Esophagus muscularis mucosa (tissue), 4 donors: ENCODE data around the gene GNPTG. TPM values are rescaled to one million over a fixed set of nuclear protein-coding genes. Genes with fewer than 3 reads are reported as not detected.

Experiments used
- DNase-seq: peaks from one replicate; pipeline ENCODE4 v3.0.0-alpha.2; 2017; ENCODE audit errors: extremely low spot score
- H3K27ac ChIP-seq, 4 donors: fragments of 200-600 bp; sonication (generic); replicated peaks in 1 of 4; 1 replicate in 3 of 4; 2 replicates in 1 of 4; pipeline ENCODE4 v1.5.1; 2016 to 2019; ENCODE audit warnings: mild to moderate bottlenecking in 1 of 4
- H3K27me3 ChIP-seq, 4 donors: fragments of 200-600 bp; sonication (generic); one replicate each; pipeline versions ENCODE4 v1.5.1 to v1.6.0; 2016 to 2019
- H3K36me3 ChIP-seq, 4 donors: fragments of 200-600 bp; sonication (generic); one replicate each; pipeline ENCODE4 v1.5.1; 2016 to 2019
- H3K4me1 ChIP-seq, 4 donors: fragments of 200-600 bp; sonication (generic); one replicate each; pipeline ENCODE4 v1.5.1; 2016 to 2019
- H3K4me3 ChIP-seq, 4 donors: fragments of 200-600 bp; sonication (generic); 1 replicate in 2 of 4; 2 replicates in 2 of 4; pipeline ENCODE4 v1.5.1; 2016 to 2019; ENCODE audit warnings: mild to moderate bottlenecking in 4 of 4, moderate library complexity in 1 of 4
- H3K9me3 ChIP-seq, 4 donors: fragments of 200-600 bp; sonication (generic); 1 replicate in 3 of 4; 2 replicates in 1 of 4; pipeline ENCODE4 v1.5.1; 2016 to 2019
- EP300 ChIP-seq: sonication (generic); formaldehyde crosslinking; IDR thresholded peaks from one replicate; pipeline ENCODE4 v1.6.1; 2017; ENCODE audit warnings: antibody characterized with exemption
- POLR2A ChIP-seq: fragments of 450-650 bp; IDR thresholded peaks from one replicate; pipeline ENCODE4 v1.6.1; 2017; ENCODE audit warnings: antibody characterized with exemption, moderate library complexity, mild to moderate bottlenecking, low read depth
- POLR2AphosphoS5 ChIP-seq, 2 donors: sonication (generic); formaldehyde crosslinking; IDR thresholded peaks; one replicate each; pipeline ENCODE4 v1.6.1; 2017; ENCODE audit warnings: antibody characterized with exemption in 2 of 2
- WGBS: methylation state at CpG from one replicate; pipeline ENCODE4 v1.1.5; 2018; 5-methylcytosine and 5-hydroxymethylcytosine counted together
- intact Hi-C: fragments of 100-400 bp; cut with DNase I; formaldehyde crosslinking; loops from one replicate; pipeline ENCODE4 v1.15.1; 2023
- total RNA-seq, 4 donors: library from RNA; depleted of rRNA; stranded (reverse); fragments of >200 nt; gene quantifications; one replicate each; pipeline versions ENCODE4 v1.1.0 to v1.2.1, GENCODE V29; 2016
- TF ChIP-seq, protein P1 (sequence below), 3 experiments: fragments of 200-600 bp in 2 of 3; fragments of 450-650 bp in 1 of 3; sonication (generic) in 2 of 3; IDR thresholded peaks; one replicate each; pipeline ENCODE4 v1.5.1; 2017 to 2019; ENCODE audit warnings: antibody characterized with exemption in 3 of 3, mild to moderate bottlenecking in 2 of 3, moderate library complexity in 1 of 3

The GNPTG gene
- total RNA-seq, 4 donors from 2014 or later, result 54.4 to 70.5 (median 61.1) TPM

DNA sequence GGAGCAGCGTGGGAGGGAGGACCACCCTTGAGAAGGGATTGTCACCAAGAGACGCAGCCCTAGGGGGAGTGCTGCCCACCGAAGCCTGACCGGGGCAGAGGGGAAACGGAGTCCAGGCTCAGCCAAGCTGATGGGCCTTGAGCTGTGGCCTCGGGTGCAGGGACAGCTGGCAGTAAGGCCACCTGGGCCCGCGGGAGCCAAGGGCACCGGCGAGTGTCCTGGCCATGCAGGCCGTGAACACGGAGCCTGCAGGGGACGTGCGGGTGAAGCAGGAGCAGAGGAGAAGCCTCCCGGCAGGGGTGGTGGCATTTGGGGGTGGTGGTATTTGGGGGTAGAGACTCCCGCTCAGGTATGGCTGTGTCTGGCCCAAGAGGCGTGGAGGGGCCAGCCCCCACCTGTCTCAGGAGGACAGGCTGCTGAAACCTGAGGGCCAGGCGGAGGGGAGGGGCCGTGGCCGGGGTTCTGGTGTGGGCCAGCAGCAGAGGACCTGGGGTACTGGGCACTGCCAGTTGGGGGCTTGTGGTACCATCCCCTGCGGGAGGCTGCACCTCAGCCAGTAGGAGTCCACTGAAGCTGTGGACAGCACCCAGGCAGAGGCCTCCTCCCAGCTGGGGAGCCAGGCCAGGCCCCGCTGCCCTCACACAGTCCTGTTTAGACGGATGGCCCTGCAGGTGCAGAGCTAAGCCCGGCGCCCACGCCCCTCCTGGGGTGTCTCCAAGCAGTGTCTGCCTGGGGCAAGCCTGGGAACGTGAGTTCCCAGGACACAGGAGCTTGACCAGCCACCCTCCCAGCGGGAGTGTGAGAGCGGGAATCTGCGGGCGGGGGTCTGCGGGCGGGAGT is 4.5 kb downstream of the GNPTG start:
- 90% methylated on average over 6 of the region's 33 CpGs for WGBS
- Histone ChIP-seq H3K4me3 (no peak overlapping the region), H3K4me1 (peaks cover 17 to 57% (median 37%) of the 10 kb centered on the region in 4 donors), H3K9me3 (no peaks in the 10 kb centered on the region), H3K27ac (no peak overlapping the region), H3K27me3 (no peaks in the 10 kb centered on the region), H3K36me3 (peaks cover 0 to 35% (median 26%) of the 10 kb centered on the region in 4 donors)
- intact Hi-C loops, result no loop called here
- TF ChIP-seq EP300 (no peak), POLR2AphosphoS5 (IDR thresholded peaks at IDR 0.05) (no peak), POLR2A (no peak)
- TF ChIP-seq, protein P1, sequence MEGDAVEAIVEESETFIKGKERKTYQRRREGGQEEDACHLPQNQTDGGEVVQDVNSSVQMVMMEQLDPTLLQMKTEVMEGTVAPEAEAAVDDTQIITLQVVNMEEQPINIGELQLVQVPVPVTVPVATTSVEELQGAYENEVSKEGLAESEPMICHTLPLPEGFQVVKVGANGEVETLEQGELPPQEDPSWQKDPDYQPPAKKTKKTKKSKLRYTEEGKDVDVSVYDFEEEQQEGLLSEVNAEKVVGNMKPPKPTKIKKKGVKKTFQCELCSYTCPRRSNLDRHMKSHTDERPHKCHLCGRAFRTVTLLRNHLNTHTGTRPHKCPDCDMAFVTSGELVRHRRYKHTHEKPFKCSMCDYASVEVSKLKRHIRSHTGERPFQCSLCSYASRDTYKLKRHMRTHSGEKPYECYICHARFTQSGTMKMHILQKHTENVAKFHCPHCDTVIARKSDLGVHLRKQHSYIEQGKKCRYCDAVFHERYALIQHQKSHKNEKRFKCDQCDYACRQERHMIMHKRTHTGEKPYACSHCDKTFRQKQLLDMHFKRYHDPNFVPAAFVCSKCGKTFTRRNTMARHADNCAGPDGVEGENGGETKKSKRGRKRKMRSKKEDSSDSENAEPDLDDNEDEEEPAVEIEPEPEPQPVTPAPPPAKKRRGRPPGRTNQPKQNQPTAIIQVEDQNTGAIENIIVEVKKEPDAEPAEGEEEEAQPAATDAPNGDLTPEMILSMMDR (IDR thresholded peaks at IDR 0.05), result no peak
- no peak for DNase-seq

DNA sequence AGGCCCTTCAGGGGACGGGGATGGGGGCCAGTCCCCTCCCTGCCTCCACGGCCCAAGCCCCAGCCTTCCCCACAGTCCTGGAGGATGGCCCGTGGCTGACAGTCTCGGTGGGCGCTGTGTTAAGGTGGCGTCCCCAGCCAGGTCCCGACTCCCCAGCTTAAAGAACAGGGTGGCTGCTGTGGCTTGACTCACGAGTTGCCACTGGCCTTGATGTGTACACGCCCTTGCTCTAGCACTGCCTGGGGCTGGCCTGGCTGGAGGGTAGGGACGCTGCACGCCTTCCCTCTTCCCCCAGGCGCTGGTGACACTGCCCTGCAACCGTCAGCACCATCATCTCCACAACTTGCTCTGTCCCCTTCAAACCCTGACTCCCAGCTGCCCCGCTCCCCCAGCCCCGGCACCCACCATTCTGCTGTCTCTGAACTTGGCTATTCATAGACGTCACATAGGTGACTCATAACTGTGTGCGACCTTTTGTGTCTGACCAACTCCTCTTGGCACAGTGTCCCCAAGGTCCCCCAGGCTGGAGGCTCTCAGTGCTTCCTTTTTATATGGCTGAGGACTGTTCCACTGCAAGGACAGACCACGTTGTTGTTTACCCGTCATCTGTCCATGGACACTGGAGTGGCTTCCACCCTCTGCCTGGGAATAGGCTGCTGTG is 6.3 kb downstream of the GNPTG start:
- H3K36me3 ChIP-seq, result peaks cover 14 to 52% (median 44%) of the 10 kb centered on the region in 4 donors
- no peaks in the 10 kb centered on the region for H3K27me3 ChIP-seq
- DNase-seq, result no peak
- intact Hi-C loops, result no loop called here
- TF ChIP-seq, protein P1 (IDR thresholded peaks at IDR 0.05), result no peak
- TF ChIP-seq POLR2AphosphoS5 (IDR thresholded peaks at IDR 0.05), result no peak
- no peak for TF ChIP-seq EP300
- no peak for TF ChIP-seq POLR2A
- peaks cover 9 to 45% (median 26%) of the 10 kb centered on the region in 4 donors for H3K4me1 ChIP-seq
- no peak overlapping the region for H3K27ac ChIP-seq
- WGBS, result 82% methylated on average over 11 of the region's 19 CpGs
- no peak overlapping the region for H3K4me3 ChIP-seq
- no peaks in the 10 kb centered on the region for H3K9me3 ChIP-seq

DNA sequence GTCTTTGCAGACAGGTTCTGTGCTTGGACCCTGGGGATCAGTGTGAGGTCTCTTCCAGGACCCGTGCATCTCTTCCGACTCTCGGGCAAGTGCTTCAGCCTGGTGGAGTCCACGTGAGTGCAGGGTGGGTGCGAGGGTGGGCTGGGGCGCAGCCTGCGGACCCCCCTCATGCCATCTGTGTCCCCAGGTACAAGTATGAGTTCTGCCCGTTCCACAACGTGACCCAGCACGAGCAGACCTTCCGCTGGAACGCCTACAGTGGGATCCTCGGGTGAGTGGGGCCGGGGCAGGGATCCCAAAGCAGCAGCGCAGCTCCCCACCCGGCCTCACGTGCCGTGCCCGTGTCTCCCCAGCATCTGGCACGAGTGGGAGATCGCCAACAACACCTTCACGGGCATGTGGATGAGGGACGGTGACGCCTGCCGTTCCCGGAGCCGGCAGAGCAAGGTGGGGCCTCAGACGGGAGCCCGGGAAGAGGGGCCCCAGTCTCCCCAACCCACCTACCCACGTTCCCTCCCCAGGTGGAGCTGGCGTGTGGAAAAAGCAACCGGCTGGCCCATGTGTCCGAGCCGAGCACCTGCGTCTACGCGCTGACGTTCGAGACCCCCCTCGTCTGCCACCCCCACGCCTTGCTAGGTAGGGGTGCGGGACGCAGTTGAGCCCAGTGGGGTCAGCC is 10.1 kb downstream of the GNPTG start:
- DNase-seq, result no peak
- H3K4me1 ChIP-seq, result peaks cover 0 to 10% (median 0%) of the 10 kb centered on the region in 4 donors
- peaks cover 38 to 90% (median 79%) of the 10 kb centered on the region in 4 donors for H3K36me3 ChIP-seq
- H3K9me3 ChIP-seq, result no peaks in the 10 kb centered on the region
- TF ChIP-seq POLR2AphosphoS5 (IDR thresholded peaks at IDR 0.05), result no peak
- no peak for TF ChIP-seq EP300
- TF ChIP-seq POLR2A, result no peak
- TF ChIP-seq, protein P1 (IDR thresholded peaks at IDR 0.05), result no peak
- 95% methylated on average over 25 of the region's 43 CpGs for WGBS
- intact Hi-C loops, result no loop called here
- no peaks in the 10 kb centered on the region for H3K27me3 ChIP-seq
- no peak overlapping the region for H3K27ac ChIP-seq
- H3K4me3 ChIP-seq, result no peak overlapping the region

DNA sequence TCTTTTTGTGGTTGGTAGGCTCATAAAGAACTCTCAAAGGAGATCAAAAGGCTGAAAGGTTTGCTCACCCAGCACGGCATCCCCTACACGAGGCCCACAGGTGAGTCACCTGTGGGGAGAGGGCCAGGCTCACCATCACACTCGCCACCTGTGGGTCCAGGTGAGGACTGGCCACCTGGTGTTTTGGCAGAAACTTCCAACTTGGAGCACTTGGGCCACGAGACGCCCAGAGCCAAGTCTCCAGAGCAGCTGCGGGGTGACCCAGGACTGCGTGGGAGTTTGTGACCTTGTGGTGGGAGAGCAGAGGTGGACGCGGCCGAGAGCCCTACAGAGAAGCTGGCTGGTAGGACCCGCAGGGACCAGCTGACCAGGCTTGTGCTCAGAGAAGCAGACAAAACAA is 11.1 kb downstream of the GNPTG start:
- Histone ChIP-seq H3K4me1 (peaks cover 0 to 5% (median 0%) of the 10 kb centered on the region in 4 donors), H3K27ac (no peak overlapping the region), H3K36me3 (peaks cover 43 to 98% (median 87%) of the 10 kb centered on the region in 4 donors), H3K27me3 (no peaks in the 10 kb centered on the region), H3K4me3 (no peak overlapping the region), H3K9me3 (no peaks in the 10 kb centered on the region)
- no peak for DNase-seq
- intact Hi-C loops, result no loop called here
- TF ChIP-seq POLR2AphosphoS5 (IDR thresholded peaks at IDR 0.05) (no peak), POLR2A (no peak), EP300 (no peak)
- TF ChIP-seq, protein P1 (IDR thresholded peaks at IDR 0.05), result no peak
- 87% methylated on average over 11 of the region's 11 CpGs for WGBS
